GM19023 (cell line): ENCODE data around the gene INAFM2.
A peak's percentile ranks its signal among the peaks of the same experiment; 100 is the strongest.

ENCODE experiments used
- ATAC-seq: cut with Tn5 transposase; IDR thresholded peaks from one replicate; pipeline ENCODE4 v1.9.1; 2021; ENCODE audit warnings: mild to moderate bottlenecking, moderate library complexity; ENCODE audit not compliant: unreplicated experiment

The INAFM2 gene

DNA sequence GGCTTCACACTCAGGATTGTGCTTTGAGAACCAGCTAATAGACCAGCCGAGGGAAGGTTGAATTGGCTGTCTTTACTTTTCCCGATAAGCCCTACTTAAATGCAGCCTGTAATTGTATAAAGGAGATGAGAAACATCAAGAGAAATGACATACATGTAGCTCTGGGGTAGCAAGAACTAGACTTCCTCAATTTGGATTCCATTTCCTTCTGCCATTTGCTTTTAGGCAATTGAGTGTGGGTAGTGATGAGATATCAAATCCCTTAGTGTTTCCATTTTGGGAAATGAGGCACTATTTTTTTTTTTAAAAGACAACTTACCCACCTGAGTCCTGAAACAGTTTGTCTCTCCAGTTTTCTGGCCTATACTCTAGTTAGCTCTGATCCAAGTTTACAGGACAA, 2.2 kb downstream of the INAFM2 start:
- ATAC-seq: no peak

DNA sequence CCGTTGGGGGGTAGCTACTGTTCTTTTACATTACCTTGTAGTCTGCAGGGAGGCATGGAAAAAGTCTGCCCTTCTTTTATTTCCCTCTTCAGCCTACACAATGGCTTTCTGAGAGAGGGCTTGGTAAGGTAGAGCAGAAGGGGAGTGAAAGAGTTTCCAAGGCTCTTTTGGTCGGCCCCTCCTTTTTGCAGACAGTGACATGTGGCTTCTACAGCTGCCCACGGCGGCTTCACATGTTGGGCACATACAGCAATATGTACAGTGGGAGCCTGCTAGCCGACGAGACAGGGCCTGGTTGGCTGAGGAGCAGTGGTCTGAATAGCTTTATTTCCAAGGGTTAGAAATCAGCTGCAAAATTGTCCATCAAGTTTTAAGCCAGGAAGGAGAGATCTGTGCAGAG, 4.0 kb downstream of the INAFM2 start:
- ATAC-seq: no peak

DNA sequence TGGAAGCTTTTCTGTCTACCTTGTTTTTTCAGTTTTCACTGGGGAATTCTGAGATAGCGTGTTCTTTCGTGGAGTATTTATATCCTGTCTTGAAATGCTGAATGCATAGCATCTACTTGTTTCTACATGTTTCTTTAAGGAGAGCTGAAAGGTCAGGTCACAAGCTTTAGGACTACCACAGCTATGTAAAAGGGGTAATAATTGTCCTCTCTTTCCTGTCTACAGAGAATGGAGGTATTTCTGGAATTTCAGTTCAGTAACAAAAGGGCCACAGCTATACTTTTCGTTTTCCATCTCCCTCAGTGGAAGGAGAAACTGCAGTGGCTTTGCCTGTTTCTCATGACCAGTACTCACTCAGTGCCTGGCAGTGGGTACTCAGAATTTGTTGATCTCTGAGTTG, 4.7 kb downstream of the INAFM2 start:
- ATAC-seq: no peak

DNA sequence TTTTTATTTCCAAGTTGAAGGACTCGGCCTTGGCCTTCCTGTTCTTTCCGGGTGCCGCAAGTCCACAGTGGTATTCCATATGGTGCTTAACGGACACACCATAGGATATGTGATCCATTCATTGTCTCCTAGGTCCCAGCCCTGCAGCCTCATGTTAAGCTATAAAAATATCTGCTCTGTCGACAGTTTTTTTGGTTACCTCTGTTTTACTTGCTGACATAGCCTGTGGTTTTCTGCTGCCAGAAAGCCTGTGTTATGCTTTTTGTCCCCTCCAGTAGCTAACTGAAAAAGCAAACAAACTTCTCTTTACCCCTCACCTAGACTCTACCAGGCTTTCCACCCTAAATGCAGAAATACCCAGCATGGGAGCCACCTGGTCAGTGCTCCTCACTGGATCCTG, 5.3 kb downstream of the INAFM2 start:
- no peak for ATAC-seq

DNA sequence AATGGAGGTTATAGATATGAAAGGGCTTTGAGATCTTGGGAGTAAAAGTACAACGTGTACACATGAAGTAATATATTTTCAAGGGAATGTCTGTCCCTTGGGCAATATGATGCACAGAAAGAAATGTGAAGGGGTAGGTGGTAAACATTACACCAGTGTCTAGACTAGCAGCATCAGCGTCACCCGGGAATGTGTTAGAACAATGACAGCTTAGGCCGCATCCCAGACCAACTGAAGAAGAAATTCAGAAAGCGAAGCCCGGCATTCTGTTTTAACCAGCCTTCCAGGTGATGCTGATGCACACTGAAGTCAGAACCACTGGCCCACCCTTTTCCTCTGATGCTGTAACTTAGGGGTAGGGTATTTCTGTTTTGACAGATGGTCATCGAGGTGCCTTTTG, 6.3 kb downstream of the INAFM2 start:
- no peak for ATAC-seq

DNA sequence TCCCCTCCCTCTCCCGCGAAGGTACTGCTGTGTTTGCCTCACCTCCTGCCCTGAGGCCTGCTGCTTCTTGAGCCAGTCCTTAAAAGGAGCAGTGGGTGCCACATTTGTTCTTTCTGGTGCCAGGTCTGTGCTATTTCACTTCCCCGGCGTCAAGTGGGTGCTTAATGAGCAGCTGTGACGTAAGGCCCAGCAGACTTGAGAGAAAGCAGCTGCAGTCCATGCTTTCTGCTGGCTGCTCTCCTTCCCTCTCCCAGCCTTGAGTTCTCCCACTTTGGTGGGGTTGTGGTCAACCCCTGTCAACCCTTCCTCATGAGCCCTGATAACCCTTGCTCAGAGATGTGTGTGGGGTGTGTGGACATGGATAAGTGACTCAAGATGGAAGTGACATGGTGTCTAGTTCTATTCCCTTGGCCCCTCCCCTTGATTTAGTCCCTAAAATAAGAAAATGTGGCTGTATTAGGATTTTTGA, 6.9 kb downstream of the INAFM2 start:
- no peak for ATAC-seq

DNA sequence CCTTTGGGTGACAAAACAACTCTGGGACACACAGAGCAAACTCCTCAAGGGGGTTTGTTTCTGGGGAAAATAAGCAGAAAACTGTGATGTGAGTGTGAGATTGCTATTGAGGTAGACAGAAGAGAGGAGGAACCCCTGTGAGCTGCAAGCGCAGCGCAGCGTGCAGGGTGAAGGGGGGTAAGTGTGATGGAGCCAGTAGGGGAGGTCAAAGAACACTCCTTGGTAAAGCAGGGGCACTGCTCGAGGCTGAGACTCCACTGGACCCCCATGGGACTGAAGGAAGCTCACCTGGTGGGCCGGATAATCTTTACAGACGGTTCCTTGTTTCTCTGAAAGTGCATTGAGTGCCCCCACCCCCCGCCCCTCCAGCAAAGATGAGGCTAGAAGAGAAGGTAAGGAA, 7.5 kb downstream of the INAFM2 start:
- no peak for ATAC-seq

DNA sequence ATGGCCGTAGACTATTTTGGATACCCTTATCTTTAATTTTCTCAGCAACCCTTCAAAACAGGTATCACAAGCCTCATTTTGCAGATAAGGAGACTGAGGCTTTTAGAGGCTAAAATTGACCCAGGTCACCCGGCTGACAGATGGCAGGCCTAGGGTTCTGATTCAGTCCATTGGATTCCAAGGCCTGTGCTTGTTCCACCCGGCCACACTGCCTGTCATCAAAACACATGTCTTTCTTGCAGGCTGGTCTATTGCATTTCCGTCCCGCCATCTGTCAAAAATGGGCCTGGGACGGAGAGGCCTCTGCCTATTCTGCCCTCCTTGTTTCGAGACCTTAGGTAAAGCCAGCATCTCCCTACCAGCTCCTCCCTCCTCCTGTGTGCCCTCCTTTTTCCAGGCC, 8.1 kb downstream of the INAFM2 start:
- ATAC-seq: no peak

DNA sequence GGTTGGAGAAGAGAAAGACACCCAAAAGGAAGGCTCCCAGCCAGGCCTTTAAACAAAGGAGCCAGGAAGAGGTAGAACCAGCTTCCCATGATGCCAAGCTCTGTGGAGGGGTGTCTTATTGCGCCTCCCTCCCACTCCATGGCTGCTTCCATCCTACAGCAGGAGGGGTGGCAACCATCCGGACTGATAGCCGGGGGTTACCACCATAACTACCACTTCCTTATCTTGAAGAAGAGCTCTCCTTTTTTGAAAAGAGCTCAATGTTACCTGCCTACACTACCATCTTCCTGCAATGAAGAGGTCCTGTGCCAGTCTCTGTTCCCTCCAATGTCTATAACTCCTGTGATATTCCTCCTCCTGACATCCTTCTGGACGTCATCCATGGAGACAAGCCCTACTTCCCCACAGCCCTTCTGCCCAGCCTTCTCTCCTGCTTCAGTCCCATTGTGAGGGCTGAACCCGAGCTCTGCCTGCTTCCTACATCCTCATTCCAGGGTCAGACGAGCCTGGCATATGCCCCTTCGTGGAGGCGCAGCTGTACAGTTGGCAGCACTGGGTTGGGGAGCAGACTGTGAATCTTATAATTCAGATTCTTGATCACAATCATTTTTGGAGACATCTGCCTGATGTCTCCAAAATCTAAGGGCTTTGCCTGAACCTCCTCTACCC, 8.8 kb downstream of the INAFM2 start:
- ATAC-seq: no peak

DNA sequence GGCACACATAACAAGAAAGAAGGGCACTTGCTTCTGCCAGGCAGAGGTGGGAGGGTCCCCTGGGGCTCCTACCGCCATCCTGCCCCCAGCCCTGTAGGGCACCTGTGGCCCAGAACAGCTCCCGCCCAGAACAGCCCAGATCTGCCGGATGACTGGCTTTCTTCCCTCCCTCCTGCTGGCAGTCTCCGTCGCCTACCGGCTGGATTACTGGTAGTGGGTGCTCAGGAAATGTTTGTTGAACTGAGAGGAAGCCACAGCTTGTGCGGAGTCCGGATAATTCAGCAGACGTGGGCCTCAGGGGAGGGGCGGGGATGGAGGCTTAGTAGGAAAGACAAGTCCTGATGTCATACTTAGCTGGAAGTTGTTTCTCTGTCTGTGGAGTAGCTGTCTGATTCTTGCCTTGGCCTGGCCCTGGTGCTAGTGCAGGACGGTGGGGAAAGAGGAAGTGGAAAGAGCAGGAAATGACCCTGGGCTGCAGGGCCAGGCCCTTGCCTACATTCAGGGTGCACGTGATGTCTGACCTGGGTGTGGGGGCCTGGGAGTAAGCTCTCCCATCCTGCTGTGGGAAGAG, 10.5 kb downstream of the INAFM2 start:
- no peak for ATAC-seq

DNA sequence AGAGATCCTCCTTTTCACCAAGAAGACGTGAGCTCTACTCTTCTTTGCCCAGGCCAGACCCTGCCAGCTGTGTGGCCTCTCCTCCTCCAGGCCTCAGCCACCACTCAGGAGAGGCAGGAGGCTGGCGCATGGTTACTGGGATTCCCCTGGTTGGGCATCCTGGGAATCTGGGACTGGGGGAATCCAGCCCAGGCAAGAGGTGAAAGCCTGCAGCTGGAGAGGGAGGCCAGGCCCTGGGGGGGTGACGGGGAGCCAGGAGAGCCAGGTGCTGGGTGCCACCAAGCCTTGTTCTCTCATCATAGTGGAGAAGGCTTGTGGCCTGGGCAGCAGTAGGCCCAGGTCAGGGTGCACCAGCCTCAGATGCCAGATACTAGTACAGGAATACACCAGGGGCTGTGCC, 11.0 kb downstream of the INAFM2 start:
- ATAC-seq: no peak

DNA sequence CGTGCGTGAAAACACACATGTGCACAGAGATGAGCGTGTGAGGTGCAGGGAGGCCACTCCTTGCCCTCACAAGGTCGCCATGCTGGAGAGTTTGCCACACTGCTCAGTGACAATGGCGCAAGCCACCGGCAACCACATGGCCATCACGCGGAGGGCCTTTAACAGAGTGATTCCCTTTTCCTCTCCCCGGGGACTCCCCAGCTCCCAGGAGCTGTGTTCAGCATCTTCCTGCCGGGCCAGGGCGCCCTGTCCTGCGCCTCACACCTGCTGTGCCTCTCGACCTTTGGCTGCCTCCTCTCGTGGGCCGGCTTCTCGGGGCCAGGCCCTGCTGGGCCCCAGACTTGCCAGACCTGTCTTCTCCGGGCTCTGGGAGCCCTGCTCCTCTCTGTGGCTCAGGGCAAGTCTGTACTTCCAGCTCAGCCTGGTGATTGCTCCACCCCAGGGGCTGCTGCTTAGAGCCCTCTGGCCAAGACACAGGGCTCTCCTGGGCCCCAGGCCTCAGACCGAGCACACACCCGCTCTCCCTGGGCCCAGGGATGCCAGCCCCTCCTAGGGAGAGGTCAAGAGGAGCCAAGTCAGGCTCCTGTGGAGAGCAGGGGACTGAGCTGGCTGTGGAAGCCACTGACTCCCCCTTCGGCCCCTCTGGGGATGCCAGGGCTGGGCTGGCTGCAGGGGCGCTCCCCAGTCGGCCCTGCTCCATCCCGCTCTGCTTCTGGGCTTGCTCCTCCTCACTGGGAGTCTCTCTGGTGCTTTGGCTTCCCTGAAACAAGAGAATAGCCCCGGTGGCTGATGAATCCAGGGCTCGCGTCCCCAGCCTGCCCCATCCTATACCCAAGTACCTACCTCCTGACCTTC, 11.7 kb downstream of the INAFM2 start:
- no peak for ATAC-seq

DNA sequence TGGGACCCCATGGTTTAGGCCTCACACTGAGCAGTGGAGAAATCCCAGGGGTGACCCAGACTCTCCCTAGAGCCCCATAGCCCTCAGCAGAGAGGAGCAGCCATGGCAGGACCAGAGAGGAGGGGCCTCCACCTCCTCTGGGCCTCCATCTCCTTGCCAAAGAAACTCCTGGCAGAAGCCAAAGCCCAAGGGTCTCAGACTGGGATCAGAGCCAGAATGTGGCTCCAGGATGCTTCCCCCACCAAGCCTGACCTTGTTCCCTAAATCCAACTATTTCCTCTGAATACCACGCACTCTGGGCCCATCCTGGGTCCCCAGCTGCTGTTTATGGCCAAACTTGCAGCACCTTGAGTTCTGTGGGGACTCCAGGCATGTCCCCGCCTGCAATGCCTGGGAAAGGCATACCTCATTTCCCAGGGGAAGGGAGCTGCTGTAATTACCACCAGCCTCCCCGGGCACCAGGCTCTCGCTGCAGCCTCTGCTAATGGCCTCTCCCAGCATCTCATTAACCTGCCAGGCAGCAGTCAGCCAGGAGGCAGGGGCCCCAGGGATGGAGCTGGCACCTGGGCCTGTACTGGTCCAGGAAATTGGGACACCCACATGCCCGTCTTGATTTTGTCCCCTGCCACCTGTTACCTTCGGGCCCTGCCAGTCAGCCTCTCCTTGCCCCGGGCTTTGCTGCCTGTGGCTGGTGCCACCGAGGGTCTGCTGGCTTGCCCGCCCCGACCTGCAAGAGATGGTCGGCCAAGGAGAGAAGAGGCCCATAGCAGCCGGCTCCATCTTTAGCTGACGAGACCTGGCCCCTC, 12.6 kb downstream of the INAFM2 start:
- no peak for ATAC-seq

DNA sequence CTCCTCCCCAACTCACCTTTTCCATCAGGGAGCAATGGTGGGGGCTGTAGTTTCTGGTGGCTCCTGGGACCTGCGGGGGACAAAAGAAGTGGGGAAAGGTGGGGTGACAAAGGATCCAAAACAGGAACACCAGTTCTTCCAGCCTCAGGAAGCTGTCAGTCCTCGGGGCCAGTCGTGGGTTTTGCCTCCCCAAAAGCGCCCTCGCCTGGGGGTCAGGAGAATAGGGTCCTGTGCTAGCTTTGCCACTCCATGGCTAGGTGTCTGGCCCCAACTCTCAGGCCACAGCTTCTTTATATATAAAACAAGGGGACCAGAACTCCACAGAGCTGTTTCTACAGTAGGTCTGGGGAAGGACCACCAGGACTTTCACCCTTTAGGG, 13.2 kb downstream of the INAFM2 start:
- ATAC-seq: no peak

DNA sequence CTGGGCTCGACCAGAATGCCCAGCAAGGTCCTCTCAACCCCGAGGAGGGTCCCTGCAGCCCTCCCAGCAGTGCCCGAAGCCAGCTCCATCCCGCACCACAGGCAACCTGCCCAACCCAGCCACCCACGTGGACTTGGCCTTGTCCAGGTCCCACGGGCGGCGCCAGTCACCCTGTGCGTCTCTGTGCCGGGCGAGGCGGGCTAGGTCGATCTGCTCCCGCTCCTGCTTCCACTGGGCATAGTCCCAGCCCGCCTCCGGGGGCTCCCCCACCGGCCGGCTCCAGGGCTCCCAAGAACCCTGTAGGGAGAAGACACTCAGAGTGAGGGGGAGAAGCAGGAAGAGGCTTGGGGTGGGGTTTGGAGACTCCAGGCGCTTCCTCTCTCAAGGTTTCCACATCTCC, 14.1 kb downstream of the INAFM2 start:
- ATAC-seq: no peak

DNA sequence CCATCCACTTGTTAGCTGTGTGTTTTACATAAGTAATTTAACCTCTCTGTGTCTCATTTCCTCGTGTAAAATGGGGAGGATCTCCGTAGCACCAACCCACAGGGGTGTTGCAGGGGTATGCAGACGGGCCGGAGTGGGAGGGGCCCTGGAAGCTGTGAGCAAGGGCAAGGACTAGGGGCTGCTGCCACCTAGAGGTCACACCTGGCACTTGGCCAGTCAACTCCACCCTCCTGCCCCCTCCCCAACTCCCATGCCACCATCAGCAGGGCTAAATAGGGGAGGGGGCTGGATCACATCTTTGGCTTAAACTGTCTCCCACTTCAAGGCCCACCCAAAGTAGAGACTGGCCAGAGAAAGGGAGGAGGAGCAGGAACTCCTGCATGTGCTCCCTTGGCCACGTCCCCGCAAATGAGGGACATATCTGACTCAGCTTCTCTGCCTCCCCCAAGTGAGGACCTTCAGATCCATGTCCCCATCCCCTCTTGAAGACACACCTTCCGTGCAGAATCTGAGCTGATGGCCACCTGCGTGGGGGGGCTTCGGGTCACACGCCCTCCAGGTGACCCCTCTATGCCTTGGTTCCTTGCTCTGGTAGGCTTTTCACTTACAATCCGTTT, 14.7 kb downstream of the INAFM2 start:
- peak; percentile 49 for ATAC-seq

DNA sequence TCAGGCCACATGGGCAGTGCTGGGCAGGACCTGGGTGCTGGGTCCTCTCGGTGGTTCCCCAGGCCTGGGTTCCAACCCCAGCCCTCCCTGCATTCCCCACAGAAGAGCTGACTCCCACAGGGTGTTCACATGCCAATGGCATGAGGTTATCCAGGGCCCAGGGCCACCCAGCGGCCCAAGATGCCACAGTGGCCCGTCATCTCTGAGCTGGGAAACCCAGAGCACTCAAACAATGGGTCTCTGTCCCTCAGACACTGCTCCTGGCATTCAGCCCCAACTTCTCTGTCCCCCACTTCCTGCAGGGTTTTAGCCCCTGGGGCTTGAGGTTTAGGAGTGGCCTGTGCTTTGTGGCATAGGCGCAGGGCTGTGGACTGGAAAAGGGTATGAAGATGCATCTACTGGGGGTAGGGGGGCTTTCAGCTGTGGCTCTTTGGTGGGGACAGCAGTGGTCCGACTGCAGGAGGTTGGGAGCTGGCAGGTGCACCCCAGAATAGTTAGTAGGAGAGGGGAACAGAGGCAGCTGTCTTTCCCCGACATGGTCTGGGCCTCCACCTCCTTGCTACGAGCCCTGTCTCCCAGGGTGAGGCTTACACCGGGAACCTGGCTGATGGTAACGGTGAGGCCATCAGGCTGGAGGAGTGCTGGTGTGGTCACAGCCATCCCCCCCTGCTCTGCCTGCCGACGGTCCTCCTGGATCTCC, 15.6 kb downstream of the INAFM2 start:
- no peak for ATAC-seq

DNA sequence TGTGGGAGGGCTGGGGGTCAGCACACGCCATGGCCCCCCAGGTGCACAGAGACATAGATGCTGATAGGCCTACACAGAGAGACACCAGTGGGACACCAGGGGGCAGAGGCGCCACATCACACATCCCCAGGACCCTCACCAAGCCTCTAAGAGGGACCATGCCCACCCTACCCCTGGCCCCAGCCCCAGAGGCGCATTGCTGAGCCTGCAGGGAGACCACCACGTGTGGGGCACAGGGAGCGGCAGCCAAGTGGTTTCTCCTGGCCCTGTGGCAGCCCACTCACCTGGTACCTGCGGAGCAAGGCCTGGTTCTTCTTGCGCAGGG, 16.1 kb downstream of the INAFM2 start:
- no peak for ATAC-seq

DNA sequence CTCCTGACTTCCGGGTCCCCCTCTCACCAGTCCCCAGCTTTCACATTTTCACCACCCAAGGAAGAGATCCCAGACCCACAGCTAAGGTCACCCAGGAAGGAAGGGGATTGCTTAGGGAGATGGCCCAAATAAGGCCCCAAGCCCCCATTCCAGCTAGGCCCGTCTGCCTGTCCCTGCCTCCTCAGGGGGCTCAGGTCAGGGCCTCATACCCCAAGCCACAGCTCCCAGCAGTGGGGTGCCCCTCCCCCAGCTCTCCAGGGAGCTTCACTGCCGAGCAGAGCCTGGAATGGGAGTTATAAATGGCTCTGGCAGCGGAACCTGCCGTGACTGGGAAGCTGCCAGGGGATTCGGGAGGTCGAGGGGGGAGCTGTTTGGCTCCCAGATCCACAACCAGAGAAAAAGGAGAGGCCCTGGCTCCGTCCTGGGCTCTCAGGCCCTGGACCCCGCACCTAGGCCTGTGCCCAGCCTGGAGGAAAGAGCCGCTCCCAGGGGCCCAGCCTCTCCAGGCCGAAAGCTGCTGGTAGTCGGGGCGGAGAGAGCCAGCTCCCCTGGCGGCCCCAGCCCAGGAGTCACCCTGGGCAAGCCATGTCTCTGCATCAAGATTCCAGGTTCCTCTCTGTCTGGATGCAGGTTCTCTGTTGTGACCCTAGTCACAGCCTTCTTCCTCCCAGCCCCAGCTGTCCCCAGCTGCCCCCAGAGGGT, 16.7 kb downstream of the INAFM2 start:
- ATAC-seq: no peak
